HL-60/S4 treated with retinoic acid at 250 ng/mL for 4 days and 3 days (cell line): Measurements from ENCODE around the gene MKNK1.

Experiments
- in situ Hi-C: fragments of 300-500 bp; cut with MboI; formaldehyde crosslinking; loops from 2 replicates; pipeline ENCODE4 v1.7.0; 2022; ENCODE audit warnings: low sequenced_read_pairs

MKNK1 gene

DNA sequence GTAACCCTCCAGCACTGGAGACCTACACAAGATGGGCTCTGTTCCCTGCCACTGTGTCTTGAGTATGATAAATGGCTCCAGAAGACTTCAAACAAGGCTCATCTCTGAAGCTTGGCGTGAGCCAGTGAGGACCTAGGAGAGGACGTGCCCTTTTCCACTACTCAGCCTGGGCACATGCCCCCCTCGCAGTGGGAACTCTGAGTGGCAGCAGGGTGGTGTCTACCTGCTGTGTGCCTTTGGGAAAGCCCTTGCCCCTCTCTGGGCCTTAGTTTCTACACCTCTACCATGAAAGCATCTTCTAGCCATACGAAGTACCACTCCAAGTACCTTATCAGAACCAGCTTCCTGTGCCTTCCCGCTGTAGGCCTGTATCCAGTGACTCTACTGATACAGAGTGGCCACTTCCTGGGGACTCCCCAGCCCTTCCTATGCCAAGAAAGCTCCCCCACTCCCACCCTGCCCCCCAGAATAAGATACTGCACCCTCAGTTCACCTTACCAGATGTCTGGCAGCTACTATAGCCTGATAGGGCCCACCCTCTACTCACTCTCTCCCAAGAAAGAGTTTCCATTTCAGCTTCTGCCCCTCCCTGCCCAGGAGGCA is 15.7 kb upstream of the MKNK1 start:
- in situ Hi-C loops, result no loop called here

DNA sequence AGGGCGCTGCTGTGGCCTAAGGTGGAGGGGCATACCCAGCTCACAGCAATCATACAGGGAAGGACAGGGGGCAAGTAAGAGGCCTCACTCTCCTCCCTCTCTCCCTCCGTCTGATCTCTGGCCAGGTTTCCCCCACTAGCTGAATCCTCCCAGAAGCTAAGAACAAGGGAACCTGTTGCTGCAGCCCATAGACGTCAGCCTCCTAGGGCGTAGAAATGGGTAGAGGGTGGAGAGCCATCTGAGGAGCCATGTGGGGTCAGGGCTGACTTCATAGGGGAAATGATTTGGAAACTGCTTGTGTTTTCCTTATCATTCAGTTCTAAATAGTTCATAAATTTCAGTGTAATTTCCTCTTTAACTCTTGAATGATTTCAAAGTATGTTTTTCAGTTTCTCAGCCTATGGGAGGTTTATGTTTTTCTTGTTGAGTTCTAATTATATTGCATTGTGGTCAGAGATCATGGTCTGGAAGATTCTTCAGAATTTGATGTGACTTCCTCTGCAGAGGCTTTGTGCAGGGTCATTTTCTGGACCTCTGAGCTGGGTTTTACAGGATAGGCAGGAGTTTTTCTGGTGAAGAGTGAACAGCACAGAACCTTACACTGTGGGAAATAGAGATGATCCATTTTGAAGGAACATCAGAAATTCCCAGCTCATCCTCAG is 14.8 kb upstream of the MKNK1 start:
- in situ Hi-C loops, result no loop called here

DNA sequence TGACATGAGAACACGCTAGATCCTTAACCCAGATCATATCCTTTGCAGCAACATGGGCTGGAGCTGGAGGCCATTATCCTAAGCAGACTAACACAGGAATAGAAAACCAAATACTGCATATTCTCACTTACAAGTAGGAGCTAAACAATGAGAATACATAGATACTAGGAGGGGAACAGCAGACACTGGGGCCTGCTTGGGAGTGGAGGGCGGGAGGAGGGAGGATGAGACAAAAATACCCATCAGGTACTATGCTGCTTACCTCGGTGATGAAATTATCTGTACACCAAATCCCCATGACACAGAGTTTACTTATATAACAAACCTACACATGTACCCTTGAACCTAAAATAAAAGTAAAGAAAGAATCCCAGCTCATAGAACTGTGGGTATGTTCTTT is 13.8 kb upstream of the MKNK1 start:
- in situ Hi-C loops, result no loop called here

DNA sequence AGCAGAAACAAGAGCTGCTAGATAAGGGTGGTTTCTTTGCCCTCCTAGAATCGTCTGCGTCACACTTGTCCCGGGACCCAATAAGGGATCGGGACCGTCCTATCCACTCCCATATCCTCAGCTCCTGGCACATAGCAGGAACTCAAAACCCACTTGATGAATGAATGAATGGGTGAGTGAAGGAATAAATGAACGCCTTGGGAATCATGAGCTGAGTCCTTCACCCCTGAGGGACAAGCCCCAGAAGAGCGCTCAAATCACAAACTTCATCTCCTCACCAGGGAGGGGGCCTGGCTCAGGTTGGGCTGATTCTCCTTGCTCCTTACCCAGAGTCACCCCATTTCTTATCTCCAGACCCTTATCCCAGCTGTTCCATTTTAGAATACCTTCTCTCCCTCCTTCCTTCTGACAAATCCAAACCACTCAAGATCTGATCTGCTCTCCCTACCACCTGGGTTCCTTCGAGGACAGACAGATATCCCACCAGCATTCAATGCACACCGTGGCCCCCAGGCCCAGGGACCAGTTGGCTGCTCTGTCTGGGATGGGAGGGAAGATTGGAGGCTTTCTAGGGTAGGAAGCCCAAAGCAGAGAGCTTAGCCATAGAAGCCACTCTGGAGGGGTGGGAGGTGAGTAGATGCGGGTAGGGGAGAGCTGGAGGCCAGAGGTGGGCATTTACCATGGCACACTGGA is 13.2 kb upstream of the MKNK1 start:
- in situ Hi-C loops, result no loop called here

DNA sequence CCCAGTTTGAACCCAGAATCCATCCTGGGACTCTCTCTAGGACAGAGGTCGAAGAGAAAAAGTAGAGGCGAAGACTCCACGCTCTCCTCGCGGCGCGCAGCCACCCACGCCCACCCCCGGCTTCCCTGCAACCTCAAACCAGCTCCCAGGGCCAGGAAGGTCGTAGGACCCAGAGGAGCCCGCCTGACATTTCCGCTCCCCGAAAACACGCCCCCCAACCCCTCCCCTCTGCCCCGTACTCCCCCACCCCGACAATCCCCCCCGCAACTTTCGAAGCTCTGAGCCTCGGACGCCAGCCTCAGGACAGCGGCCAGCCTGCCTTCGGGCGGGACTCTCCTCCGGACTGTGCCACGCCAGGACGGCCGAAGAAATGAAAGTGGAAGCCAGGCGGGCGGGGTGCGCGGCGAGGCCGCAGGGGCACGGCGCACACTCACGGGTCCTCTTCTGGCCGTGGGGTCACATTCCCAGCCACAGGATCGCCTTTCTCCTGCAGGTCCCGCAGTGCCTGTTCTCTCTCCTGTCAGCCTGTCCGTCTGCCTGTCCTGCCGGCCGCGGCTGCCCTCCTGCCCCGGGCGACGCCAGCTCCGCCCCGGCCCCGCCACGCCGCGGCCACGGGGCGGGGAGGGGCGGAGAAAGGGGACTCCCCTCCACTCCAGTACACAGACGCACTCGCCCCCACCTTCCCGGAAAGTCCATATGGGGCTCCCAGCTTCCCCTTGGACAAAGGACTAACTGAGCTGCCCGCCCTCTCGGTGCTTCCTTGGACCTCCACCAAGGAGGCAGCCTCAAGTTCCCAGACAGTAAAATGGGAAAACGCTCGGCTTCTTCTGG is 12.4 kb upstream of the MKNK1 start, which contains the start of gene MOB3C:
TSS of gene MOB3C (minus strand) at position 535 of the 831 bp plus-strand sequence. CDS start 3,490 bp downstream, outside the sequence.
- in situ Hi-C loops, result no loop called here

DNA sequence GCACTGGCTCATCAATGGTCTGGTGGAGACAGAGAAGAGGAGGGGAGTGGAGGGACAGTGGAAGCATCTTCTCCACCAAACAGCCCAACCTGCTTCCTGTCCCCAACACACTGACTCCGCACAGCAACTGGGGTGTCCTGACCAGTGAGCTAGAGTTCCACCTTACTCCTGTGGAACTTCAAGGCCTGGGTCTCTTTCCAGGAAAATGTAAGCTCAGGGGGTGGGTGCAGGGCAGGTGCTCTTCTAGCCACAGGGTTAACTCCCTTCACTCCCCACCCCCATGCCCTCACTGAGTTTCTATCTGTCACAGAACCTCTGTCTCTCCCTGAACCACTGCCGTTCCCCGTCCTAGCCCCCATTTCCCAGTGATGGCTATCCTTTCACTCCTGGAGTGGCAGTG is 11.7 kb upstream of the MKNK1 start:
- in situ Hi-C loops, result no loop called here

DNA sequence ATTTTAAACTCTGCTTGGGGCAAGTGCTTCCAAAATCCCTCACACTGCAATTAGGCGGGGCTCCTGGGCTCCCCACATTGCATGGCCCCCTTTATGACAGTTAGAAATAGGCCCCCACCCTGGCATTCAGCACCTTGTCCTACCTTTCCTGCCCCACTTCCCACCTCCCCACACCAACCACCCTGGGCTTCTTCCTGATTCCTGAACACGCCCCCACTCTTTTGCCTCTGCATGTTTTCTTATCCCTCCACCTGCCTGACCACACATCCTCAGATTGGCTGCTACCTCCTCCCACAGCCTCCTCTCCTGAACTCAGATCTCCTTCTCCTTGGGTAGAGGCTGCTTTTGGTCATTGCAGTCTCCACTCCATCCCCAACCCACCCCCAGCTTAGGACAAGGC is 11.0 kb upstream of the MKNK1 start:
- in situ Hi-C loops, result no loop called here

DNA sequence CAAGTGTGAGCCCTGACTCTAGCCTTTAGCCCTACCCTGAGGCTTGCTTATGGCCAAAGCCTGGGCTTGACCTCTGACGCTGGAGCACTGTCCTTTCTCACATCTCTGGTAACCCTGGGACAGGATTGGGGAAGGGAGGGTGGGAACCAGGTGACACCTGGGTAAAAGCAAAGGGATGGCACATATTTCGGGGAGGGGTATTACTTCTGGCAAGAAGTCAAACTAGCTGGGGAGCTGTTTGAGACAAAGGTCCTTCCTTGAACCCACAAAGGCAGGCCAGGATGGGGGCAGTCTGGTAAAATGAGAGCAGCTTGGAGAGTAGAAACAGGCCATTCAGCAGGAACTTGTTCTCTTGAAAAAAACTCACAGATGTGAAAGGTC is 10.5 kb upstream of the MKNK1 start:
- in situ Hi-C loops, result no loop called here

DNA sequence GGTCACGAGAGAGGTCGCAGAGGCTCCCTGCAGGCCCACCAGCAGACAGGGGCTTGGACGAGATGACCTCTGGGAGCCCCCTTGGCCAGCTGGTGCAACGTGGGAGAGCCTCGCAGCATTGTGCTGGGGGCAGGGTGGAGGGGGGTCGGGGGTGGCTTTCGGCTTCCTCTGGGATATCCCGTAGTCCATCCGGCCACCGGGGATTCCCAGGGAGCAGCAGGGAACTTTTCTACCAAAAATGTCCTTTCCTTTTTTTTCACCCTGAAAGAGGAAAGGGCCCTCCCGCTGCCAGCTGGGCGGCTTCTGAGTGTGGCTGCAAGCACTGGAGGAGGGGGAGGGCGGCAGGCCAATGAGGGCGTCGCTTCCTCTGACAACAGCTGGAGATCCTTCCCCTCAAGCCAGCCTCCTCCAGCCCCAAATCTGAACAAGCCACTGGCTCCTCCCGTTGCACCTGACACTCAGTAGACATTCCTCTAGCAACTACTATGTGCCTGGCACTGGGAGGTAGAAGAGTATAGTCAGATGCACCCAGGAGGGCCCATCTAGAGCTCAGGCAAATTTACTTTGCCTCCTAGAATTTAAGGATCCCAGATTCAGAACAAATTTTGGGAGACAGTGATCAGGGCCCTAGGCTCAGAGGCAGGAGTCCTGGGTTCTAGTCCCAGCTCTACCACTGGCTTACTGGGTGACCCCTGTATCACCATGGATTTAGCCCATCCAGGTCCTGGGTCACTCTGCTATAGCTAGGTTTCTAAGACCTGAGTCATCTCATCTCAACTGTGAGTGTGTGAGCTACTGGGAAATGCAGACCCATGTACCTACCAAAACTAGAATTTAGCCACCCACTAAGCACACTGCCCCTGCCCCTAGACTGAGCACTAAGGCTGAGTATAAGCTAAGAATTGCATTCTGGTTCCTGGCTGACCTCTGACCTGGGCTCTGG is 9.9 kb upstream of the MKNK1 start:
- in situ Hi-C loops, result no loop called here

DNA sequence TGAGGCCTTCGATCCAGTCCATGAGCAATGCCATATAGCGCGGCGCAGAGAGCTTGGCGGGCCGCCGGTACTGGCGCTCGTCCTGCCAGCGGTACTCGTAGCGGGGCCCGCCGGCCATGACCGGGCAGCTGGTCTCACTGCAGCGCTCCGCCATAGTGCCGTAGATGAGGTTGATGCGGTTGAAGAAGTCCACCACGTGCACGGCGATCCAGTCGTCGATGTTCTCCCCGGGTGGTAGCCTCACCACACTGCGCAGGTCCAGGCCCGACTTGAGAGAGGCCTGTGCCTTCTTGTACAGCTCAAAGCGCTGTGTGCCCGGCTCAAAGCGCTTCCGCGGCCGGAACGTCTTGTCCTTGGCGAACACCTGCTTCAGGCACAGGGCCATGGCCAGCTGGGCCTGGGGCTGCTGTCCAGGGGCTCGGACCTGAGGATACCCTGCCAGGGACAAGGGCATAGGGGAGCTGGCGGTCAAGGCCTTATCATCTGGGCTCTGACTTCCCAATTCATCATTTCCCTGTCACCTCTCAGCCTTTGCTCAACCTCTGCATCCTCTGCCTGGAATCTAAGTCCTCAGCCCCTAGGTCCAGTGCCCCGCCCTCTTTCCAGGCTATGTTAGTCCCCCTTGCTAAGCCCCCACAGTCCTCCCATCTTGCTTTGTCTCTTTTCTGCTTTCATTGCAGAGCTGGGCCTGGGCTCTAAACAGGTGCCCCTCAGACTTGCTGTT is 9.0 kb upstream of the MKNK1 start:
- in situ Hi-C loops, result no loop called here

DNA sequence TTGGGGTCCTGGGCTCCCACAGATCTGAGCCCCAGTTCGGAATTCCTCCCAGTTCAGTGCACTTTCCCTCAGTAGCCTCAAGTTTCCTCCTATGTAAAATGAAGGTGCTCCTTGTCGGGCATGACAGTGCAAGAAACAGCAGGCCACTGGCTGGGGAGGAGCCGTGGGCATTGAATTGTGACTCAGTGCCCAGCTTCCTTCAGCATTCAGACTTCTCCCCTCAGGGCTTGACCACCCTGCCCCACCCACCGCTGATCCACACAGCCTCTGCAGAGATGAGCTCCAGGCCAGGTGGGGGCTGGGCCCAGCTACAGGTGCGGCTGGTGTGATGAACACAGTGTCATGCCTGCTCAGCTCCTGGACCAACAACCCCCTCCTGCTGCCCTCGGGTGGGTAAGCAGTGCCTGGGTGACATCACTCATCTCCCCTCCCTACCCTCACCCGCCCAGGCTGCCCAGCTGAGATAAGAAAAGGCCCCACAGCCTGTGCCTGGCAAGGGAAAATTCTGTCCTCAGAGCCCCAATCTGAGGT is 7.7 kb upstream of the MKNK1 start:
- in situ Hi-C loops, result no loop called here

DNA sequence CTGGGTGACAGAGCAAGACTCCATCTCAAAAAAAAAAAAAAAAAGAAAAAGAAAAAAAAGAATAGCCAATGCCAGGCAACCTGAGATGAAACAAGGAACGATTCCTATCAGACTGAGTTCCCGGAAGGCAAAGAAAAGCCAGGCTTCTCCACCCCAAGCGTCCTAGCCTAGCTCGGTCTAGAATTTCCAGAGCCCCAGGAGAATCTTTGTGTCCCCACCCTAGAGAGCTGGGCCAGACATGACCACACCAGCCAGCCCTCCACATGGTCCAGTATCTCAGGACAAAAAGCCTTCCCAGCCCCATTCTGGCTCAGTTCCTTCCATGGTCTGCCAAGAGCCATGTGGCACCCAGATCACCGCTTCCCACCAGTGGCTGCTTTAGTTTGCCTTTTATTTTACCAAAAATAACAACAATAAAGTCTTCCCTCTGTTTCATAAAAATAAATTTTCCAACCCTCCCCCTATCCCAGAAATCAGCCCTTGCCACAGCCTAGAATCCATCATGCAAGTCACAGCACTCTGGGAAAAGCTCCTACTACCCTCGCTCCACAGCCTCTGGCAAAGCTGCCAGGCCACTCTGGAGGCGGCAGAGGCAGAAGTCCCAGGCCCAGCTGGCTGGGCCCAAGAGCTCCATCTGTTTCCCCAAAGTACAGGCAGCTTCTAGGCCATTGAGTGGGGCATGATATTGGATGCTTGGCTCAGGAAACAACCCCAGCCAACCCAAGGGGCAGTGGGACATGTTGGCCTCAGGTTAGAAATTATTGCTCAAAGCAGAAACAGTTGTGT is 3.5 kb upstream of the MKNK1 start:
- in situ Hi-C loops, result no loop called here

DNA sequence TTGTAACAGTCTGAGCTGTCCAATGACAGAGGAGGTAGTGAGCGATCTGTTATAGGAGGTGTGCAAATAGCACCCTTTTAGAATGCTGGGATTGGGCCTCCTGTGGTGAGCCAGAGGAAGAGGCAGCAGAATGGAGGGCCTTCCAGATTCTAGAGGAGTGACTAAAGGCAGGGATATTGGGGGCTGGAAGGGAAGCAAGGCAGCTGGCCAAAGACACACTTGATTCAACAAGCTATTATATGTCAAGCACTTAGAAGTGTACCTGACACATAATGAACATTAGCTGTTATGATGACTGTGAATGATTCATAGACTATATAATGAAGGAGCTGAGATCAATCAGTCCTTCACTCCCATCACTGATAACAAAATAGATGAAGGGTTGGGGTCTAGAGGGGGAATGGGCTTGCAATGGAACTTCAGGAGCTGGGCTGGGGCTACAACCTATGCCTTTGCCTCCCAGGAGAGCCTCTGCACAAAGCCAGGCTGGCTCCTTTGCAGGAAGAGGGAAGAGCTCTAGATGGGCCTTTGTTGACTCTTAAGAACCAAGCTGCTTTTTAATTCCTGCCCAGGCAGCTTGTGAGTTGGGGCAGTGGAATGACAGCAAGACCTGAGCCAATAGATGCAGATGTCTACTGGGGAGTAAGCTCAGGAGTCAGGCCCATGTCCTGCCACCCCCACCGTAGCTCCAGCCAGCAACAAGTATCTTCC is 2.3 kb upstream of the MKNK1 start:
- in situ Hi-C loops, result no loop called here

DNA sequence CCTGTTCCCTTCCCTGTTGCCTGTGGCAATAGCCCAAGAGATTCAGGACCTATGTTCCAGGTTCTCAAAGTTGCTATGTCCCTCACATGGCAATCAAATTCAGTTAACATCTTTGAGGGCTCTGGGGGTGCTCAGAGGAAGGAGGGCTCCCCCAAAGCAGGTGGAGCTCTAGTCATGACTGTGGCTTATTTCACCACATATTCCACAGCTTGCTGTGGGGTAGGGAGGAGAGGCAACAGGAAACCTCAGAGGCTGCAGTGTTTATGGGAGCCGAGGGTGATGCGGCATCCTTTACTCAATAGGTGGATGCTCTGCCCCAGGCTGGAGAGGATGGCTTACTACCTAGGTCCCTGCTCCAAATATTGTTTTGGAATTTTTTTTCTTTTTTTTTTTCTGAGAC is 1.2 kb upstream of the MKNK1 start:
- in situ Hi-C loops, result no loop called here

DNA sequence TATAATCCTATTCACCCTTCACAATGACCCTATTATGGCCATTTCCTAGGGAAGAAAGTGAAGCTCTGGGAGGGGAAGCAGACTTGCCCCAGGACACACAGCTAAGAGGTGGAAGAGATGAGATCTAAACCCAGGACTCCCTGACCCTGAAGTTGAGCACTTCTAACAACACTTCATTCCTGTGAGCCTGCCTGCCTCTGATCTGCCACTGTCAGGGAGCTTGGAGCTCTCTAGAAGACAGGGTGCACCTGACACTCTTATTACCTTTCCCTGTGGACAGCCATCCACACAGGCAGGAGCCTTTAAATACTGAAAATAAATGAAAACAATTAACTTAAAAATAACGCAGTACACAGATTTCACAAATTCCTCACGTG is 599 bp downstream of the MKNK1 start:
- in situ Hi-C loops, result no loop called here

DNA sequence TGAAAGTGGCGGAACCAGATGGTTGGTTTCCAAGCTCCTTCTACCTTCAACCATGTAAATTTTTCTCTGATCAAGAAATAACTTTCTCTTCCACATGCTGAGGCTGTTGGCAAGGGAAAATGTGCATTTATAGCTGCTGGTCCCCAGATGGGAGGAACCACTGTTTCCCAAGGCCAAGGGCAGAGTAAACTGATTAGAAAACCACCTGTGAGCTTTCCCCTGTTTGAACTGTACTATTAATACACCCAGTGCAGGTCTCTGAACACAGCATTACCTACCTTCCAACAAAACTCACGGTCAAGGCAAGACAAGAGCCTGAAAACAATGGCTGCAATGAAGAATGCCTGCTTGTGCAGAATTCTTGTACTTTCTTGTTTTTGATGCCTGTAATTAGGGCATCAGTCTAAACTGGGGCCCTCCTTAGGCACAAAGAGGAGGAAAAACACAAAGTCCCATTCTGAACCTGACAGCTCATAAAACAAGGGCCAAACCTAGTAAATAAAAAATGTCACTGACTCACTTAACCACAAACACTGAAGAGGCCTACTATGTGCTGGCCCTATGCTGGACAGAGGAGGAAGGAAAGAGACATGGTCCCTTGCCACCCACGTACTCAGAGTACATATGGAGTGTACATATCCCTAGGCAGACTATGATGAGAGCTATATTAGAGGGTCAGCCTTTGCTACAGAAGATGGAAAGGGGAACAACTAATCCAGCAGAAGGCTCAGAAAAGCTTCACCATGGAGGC is 2.6 kb downstream of the MKNK1 start:
- in situ Hi-C loops, result no loop called here
